HG02798 (cell line): ENCODE measurements around the gene TRABD2B.

Experiments
- ATAC-seq: cut with Tn5 transposase; IDR thresholded peaks from one replicate; pipeline ENCODE4 v1.9.1; 2021; ENCODE audit warnings: mild to moderate bottlenecking; ENCODE audit not compliant: unreplicated experiment, poor library complexity

Gene TRABD2B

GRCh38 chr1:47997289-47998200 lies at the start of gene TRABD2B:
Gene TRABD2B, minus strand, starts transcription at chr1:47997385.
- ATAC-seq, result peak; percentile 90

- ATAC-seq, result no peak
Measured at GRCh38 chr1:48044311-48044710, 47.1 kb upstream of the TRABD2B start.

- no peak for ATAC-seq
Measured at GRCh38 chr1:48043622-48044021, 46.4 kb upstream of the TRABD2B start.

GRCh38 chr1:48040154-48040553 lies 43.0 kb upstream of the TRABD2B start:
- no peak for ATAC-seq

- ATAC-seq, result peak; percentile 74
Measured at GRCh38 chr1:48039088-48040054, 42.2 kb upstream of the TRABD2B start.

- ATAC-seq, result no peak
Measured at GRCh38 chr1:48038270-48038767, 41.1 kb upstream of the TRABD2B start.

GRCh38 chr1:48036710-48037355 lies 39.6 kb upstream of the TRABD2B start:
- no peak for ATAC-seq

- no peak for ATAC-seq
Measured at GRCh38 chr1:48035371-48036141, 38.4 kb upstream of the TRABD2B start.

- no peak for ATAC-seq
Measured at GRCh38 chr1:48033495-48034045, 36.4 kb upstream of the TRABD2B start.

GRCh38 chr1:48031676-48032075 lies 34.5 kb upstream of the TRABD2B start:
- no peak for ATAC-seq

GRCh38 chr1:48030696-48031365 lies 33.6 kb upstream of the TRABD2B start:
- ATAC-seq, result no peak

GRCh38 chr1:48030211-48030610 lies 33.0 kb upstream of the TRABD2B start:
- no peak for ATAC-seq

- no peak for ATAC-seq
Measured at GRCh38 chr1:48028218-48029069, 31.3 kb upstream of the TRABD2B start.

GRCh38 chr1:48027533-48027835 lies 30.3 kb upstream of the TRABD2B start:
- no peak for ATAC-seq

- ATAC-seq, result no peak
Measured at GRCh38 chr1:48026701-48027532, 29.7 kb upstream of the TRABD2B start.

- ATAC-seq, result no peak
Measured at GRCh38 chr1:48026275-48026674, 29.1 kb upstream of the TRABD2B start.

- no peak for ATAC-seq
Measured at GRCh38 chr1:48025076-48025475, 27.9 kb upstream of the TRABD2B start.
